ENCODE results near the gene PRAME.

Gene PRAME

GRCh38 chr22:22528780-22529179 lies 30.3 kb downstream of the PRAME start:
- in situ Hi-C loops (cut with MboI; ENCODE audit: low sequenced_read_pairs, unreplicated experiment): no loop called here
- TF ChIP-seq, protein P1, sequence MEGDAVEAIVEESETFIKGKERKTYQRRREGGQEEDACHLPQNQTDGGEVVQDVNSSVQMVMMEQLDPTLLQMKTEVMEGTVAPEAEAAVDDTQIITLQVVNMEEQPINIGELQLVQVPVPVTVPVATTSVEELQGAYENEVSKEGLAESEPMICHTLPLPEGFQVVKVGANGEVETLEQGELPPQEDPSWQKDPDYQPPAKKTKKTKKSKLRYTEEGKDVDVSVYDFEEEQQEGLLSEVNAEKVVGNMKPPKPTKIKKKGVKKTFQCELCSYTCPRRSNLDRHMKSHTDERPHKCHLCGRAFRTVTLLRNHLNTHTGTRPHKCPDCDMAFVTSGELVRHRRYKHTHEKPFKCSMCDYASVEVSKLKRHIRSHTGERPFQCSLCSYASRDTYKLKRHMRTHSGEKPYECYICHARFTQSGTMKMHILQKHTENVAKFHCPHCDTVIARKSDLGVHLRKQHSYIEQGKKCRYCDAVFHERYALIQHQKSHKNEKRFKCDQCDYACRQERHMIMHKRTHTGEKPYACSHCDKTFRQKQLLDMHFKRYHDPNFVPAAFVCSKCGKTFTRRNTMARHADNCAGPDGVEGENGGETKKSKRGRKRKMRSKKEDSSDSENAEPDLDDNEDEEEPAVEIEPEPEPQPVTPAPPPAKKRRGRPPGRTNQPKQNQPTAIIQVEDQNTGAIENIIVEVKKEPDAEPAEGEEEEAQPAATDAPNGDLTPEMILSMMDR (IDR thresholded peaks at IDR 0.05; ENCODE audit: borderline replicate concordance, control extremely low read depth, extremely low read depth, insufficient read depth, missing control alignments): no peak

GRCh38 chr22:22527312-22527711 lies 31.8 kb downstream of the PRAME start:
- no peak for DNase-seq (ENCODE audit: low spot score)
- in situ Hi-C loops (cut with MboI; ENCODE audit: low sequenced_read_pairs, unreplicated experiment): no loop called here
- TF ChIP-seq, protein P1 (IDR thresholded peaks at IDR 0.05; ENCODE audit: borderline replicate concordance, control extremely low read depth, extremely low read depth, insufficient read depth, missing control alignments): no peak

More at GRCh38 chr22:22528780-22529179, 30.3 kb downstream of the PRAME start:
- DNase-seq (ENCODE audit: low spot score): no peak

DNA sequence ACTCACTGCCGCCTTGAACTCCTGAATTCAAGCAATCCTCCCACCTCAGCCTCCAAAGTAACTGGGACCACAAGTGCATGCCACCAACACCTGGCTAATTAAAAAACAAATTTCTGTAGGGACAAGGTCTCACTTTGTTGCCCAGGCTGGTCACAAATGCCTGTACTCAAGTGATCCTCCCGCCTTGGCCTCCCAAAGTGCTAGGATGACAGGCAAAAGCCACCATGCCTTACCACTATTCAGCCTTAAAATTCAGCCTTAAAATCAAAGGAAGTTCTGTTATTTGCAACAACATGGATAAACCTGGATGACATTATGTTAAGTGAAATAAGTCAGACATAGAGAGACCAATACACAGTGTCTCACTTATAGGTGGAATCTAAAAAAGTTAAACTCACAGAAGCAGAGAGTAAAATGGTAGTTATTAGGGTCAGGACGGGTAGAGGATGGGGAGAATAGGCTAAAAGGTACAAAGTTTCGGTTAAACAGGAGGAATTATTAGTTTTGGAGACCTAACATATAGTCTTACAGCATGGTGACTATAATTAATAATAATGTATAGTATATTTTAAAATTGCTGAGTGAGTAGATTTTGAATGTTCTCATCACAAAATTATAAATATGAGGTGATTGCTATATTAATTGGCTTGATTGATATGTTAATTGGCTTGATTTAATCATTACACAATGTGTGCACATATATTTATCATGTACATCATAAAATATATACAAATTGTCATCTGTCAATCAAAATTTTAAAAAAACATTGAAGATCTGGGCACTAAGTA lies 32.7 kb downstream of the PRAME start:
- in situ Hi-C loops (cut with MboI; ENCODE audit: low sequenced_read_pairs, unreplicated experiment): no loop called here
- TF ChIP-seq, protein P1 (IDR thresholded peaks at IDR 0.05; ENCODE audit: borderline replicate concordance, control extremely low read depth, extremely low read depth, insufficient read depth, missing control alignments): no peak
- no peak for DNase-seq (ENCODE audit: low spot score)

- DNase-seq (ENCODE audit: low spot score): no peak
- TF ChIP-seq, protein P1 (IDR thresholded peaks at IDR 0.05; ENCODE audit: borderline replicate concordance, control extremely low read depth, extremely low read depth, insufficient read depth, missing control alignments): no peak
- in situ Hi-C loops (cut with MboI; ENCODE audit: low sequenced_read_pairs, unreplicated experiment): no loop called here
These were observed 35.6 kb downstream of the PRAME start for GRCh38 chr22:22523494-22523893.

GRCh38 chr22:22521631-22522030 lies 37.4 kb downstream of the PRAME start:
- TF ChIP-seq, protein P1 (IDR thresholded peaks at IDR 0.05; ENCODE audit: borderline replicate concordance, control extremely low read depth, extremely low read depth, insufficient read depth, missing control alignments): no peak
- in situ Hi-C loops (cut with MboI; ENCODE audit: low sequenced_read_pairs, unreplicated experiment): no loop called here
- DNase-seq (ENCODE audit: low spot score): no peak

DNA sequence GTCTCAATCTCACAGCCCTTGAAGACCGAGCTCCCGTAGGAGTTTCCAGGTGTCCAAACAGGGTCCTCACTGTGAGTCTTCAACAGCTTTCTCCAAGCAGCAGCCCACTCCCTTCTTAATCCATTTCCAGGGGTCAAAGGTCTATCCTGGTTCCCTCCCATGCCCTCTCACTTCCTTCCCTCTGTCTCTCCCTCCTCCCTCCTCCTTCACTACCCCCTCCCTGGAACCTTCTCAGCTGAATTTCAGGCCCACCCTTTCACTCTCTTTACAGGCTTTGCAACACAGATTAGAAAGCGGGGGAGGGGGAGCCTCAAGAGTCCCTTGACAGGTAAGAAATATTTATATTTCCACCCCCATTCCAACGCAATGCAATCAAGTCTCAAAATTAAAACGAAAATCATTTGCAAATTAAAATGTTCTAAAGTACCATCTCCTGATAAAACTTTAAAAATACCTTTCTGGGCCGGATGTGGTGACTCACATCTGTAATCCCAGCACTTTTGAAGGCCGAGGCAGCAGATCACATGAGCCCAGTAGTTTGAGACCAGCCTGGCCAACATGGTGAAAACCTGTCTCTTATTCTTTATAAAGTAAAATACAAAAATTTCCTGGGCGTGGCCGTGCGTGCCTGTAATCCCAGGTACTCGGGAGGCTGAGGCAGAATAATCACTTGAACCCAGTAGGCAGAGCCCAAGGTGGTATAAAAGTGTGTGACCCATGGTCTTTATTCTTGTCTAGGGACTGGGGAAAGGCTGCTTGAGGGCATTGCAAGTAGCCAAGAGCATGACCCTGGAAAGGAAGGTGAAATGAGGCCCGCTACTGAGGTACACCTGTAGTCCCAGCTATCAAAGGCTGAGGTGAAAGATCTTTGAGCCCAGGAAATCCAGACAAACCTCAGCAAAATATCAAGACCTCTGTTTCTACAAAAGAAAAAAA lies 38.1 kb downstream of the PRAME start:
- in situ Hi-C loops (cut with MboI; ENCODE audit: low sequenced_read_pairs, unreplicated experiment): no loop called here
- TF ChIP-seq, protein P1 (IDR thresholded peaks at IDR 0.05; ENCODE audit: borderline replicate concordance, control extremely low read depth, extremely low read depth, insufficient read depth, missing control alignments): no peak
- no peak for DNase-seq (ENCODE audit: low spot score)

Data from GM13976 (cell line).